Suprapubic skin (tissue), 4 donors: ENCODE results near the gene CECR2.

Experiments
- POLR2A ChIP-seq, 2 donors: fragments of 450-650 bp; IDR thresholded peaks; one replicate each; pipeline ENCODE4 v1.6.1; 2017; ENCODE audit warnings: antibody characterized with exemption in 2 of 2, mild to moderate bottlenecking in 2 of 2, moderate library complexity in 2 of 2
- POLR2AphosphoS5 ChIP-seq, 3 donors: sonication (generic); formaldehyde crosslinking; IDR thresholded peaks; one replicate each; pipeline ENCODE4 v1.6.1; 2017; ENCODE audit warnings: antibody characterized with exemption in 3 of 3
- TF ChIP-seq, protein P1 (sequence below), 2 donors: fragments of 200-600 bp in 1 of 2; fragments of 450-650 bp in 1 of 2; sonication (generic) in 1 of 2; IDR thresholded peaks; one replicate each; pipeline ENCODE4 v1.5.1; 2016 to 2019; ENCODE audit warnings: antibody characterized with exemption in 2 of 2, mild to moderate bottlenecking in 1 of 2, moderate library complexity in 1 of 2

DNA sequence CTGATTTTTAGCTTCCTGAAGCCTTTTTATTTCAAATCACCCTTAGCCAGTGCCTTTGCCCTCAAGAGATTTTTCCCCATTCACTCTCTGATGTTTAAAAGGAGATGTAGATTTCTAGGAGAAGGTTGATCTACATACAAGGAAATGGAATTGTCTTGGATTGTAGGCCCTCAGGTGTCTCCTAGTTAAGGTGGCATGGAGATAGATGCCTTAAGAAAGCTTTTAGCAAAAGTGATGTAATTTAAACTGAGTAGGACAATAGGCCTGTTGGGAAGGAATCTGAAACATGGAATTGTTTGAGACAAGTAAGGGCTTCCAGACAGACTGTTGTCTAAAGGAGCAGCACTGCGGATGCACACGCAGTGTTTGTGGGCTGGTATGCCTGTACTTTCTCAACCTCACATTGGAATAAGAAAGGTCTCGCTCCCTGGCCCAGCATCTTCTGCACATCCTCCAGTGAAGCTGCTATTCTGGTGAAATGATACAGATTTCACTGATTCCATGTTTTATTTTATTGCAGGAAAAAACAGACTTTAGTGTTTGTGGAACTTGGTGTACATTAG, 124.2 kb downstream of the CECR2 start:
- TF ChIP-seq, protein P1, sequence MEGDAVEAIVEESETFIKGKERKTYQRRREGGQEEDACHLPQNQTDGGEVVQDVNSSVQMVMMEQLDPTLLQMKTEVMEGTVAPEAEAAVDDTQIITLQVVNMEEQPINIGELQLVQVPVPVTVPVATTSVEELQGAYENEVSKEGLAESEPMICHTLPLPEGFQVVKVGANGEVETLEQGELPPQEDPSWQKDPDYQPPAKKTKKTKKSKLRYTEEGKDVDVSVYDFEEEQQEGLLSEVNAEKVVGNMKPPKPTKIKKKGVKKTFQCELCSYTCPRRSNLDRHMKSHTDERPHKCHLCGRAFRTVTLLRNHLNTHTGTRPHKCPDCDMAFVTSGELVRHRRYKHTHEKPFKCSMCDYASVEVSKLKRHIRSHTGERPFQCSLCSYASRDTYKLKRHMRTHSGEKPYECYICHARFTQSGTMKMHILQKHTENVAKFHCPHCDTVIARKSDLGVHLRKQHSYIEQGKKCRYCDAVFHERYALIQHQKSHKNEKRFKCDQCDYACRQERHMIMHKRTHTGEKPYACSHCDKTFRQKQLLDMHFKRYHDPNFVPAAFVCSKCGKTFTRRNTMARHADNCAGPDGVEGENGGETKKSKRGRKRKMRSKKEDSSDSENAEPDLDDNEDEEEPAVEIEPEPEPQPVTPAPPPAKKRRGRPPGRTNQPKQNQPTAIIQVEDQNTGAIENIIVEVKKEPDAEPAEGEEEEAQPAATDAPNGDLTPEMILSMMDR (IDR thresholded peaks at IDR 0.05), result no peak
- no peak for TF ChIP-seq POLR2AphosphoS5 (IDR thresholded peaks at IDR 0.05)
- no peak for TF ChIP-seq POLR2A (IDR thresholded peaks at IDR 0.05)
